GM19351 (cell line): ENCODE results near the gene CDK14.
"Not testable (repeated sequence)": the region's sequence is repeated elsewhere in the genome, so short reads cannot be mapped to it uniquely, and the experiment has no call there.

ENCODE experiments used
- ATAC-seq: cut with Tn5 transposase; IDR thresholded peaks from one replicate; pipeline ENCODE4 v1.9.1; 2021; ENCODE audit warnings: mild to moderate bottlenecking, moderate library complexity; ENCODE audit not compliant: unreplicated experiment

CDK14 gene

GRCh38 chr7:90749262-90749661, 153.1 kb downstream of the CDK14 start:
- no peak for ATAC-seq

GRCh38 chr7:90749774-90750173, 153.7 kb downstream of the CDK14 start:
- ATAC-seq: peak; percentile 81

GRCh38 chr7:90751595-90751994, 155.5 kb downstream of the CDK14 start:
- no peak for ATAC-seq

- ATAC-seq: peak; percentile 69
These were observed 155.9 kb downstream of the CDK14 start for GRCh38 chr7:90752051-90752450.

- ATAC-seq: no peak
These were observed 158.9 kb downstream of the CDK14 start for GRCh38 chr7:90755041-90755440.

- no peak for ATAC-seq
These were observed 160.2 kb downstream of the CDK14 start for GRCh38 chr7:90756366-90756765.

- ATAC-seq: peak; percentile 79
These were observed 161.4 kb downstream of the CDK14 start for GRCh38 chr7:90757565-90757950.

- no peak for ATAC-seq
These were observed 162.9 kb downstream of the CDK14 start for GRCh38 chr7:90758933-90759562.

GRCh38 chr7:90759710-90760109, 163.6 kb downstream of the CDK14 start:
- no peak for ATAC-seq

GRCh38 chr7:90760892-90761291, 164.8 kb downstream of the CDK14 start:
- ATAC-seq: no peak

GRCh38 chr7:90761584-90761983, 165.5 kb downstream of the CDK14 start:
- ATAC-seq: no peak

GRCh38 chr7:90763108-90763507, 167.0 kb downstream of the CDK14 start:
- ATAC-seq: no peak

- no peak for ATAC-seq
These were observed 168.9 kb downstream of the CDK14 start for GRCh38 chr7:90764848-90765570.

GRCh38 chr7:90766814-90767564, 170.9 kb downstream of the CDK14 start:
- ATAC-seq: no peak

GRCh38 chr7:90768301-90768700, 172.2 kb downstream of the CDK14 start:
- no peak for ATAC-seq

- ATAC-seq: no peak
These were observed 172.9 kb downstream of the CDK14 start for GRCh38 chr7:90769036-90769435.

- not testable (repeated sequence) for ATAC-seq
These were observed 173.4 kb downstream of the CDK14 start for GRCh38 chr7:90769566-90769965.

- no peak for ATAC-seq
These were observed 175.2 kb downstream of the CDK14 start for GRCh38 chr7:90771281-90771680.

GRCh38 chr7:90772410-90772809, 176.3 kb downstream of the CDK14 start:
- no peak for ATAC-seq

GRCh38 chr7:90773269-90773668, 177.1 kb downstream of the CDK14 start:
- no peak for ATAC-seq

GRCh38 chr7:90774706-90775105, 178.6 kb downstream of the CDK14 start:
- ATAC-seq: no peak

GRCh38 chr7:90775383-90775965, 179.4 kb downstream of the CDK14 start:
- no peak for ATAC-seq
